GM04503 (cell line): ENCODE measurements around the gene MUSTN1.

Experiments
- DNase-seq: peaks from one replicate; pipeline ENCODE4 v3.0.0-alpha.2; 2012; ENCODE audit warnings: low read depth

MUSTN1 gene

GRCh38 chr3:52834871-52835501 is at the start of gene MUSTN1:
MUSTN1 (minus strand) TSS chr3:52835019; CDS start chr3:52834948, 71 bp downstream.
- no peak for DNase-seq

- DNase-seq, result no peak
These were observed 47.6 kb upstream of the MUSTN1 start for GRCh38 chr3:52882377-52882776.

- no peak for DNase-seq
These were observed 47.1 kb upstream of the MUSTN1 start for GRCh38 chr3:52881871-52882270.

- no peak for DNase-seq
These were observed 45.7 kb upstream of the MUSTN1 start for GRCh38 chr3:52880474-52880873.

GRCh38 chr3:52880047-52880446 is 45.2 kb upstream of the MUSTN1 start:
- DNase-seq, result no peak

- no peak for DNase-seq
These were observed 44.8 kb upstream of the MUSTN1 start for GRCh38 chr3:52879581-52879980.

- DNase-seq, result no peak
These were observed 44.3 kb upstream of the MUSTN1 start for GRCh38 chr3:52879090-52879489.

GRCh38 chr3:52877085-52877484 is 42.3 kb upstream of the MUSTN1 start:
- no peak for DNase-seq

GRCh38 chr3:52874864-52875587 is 40.2 kb upstream of the MUSTN1 start:
- no peak for DNase-seq

- no peak for DNase-seq
These were observed 39.4 kb upstream of the MUSTN1 start for GRCh38 chr3:52874160-52874701.

- DNase-seq, result no peak
These were observed 38.8 kb upstream of the MUSTN1 start for GRCh38 chr3:52873433-52874159.

GRCh38 chr3:52872245-52872644 is 37.4 kb upstream of the MUSTN1 start:
- DNase-seq, result no peak

GRCh38 chr3:52871761-52872160 is 36.9 kb upstream of the MUSTN1 start:
- DNase-seq, result no peak

- no peak for DNase-seq
These were observed 35.7 kb upstream of the MUSTN1 start for GRCh38 chr3:52870471-52870870.

GRCh38 chr3:52866427-52866826 is 31.6 kb upstream of the MUSTN1 start:
- no peak for DNase-seq

GRCh38 chr3:52865994-52866393 is 31.2 kb upstream of the MUSTN1 start:
- no peak for DNase-seq

GRCh38 chr3:52860424-52860768 is 25.6 kb upstream of the MUSTN1 start:
- no peak for DNase-seq

- no peak for DNase-seq
These were observed 25.0 kb upstream of the MUSTN1 start for GRCh38 chr3:52859686-52860423.

GRCh38 chr3:52857864-52858263 is 23.0 kb upstream of the MUSTN1 start:
- DNase-seq, result no peak

- DNase-seq, result no peak
These were observed 22.3 kb upstream of the MUSTN1 start for GRCh38 chr3:52857133-52857532.

GRCh38 chr3:52856666-52857065 is 21.8 kb upstream of the MUSTN1 start:
- DNase-seq, result no peak

GRCh38 chr3:52854013-52854412 is 19.2 kb upstream of the MUSTN1 start:
- no peak for DNase-seq
